RPMI7951 (cell line): ENCODE results near the gene ATP5F1E. TPM values are rescaled to one million over a fixed set of nuclear protein-coding genes. Genes with fewer than 3 reads are reported as not detected.
"Not testable (repeated sequence)": the region's sequence is repeated elsewhere in the genome, so short reads cannot be mapped to it uniquely, and the experiment has no call there.

Source experiments
- DNase-seq: peaks from one replicate; pipeline ENCODE4 v3.0.0-alpha.2; 2012; ENCODE audit warnings: low read depth
- total RNA-seq: library from RNA; depleted of rRNA; stranded (reverse); fragments of >200 nt; shearing (Covaris generic); gene quantifications from 2 replicates; pipeline ENCODE4 v1.2.3, GENCODE V29; 2014

The ATP5F1E gene
- total RNA-seq, 1 experiment from 2014 or later = 138 TPM

DNA sequence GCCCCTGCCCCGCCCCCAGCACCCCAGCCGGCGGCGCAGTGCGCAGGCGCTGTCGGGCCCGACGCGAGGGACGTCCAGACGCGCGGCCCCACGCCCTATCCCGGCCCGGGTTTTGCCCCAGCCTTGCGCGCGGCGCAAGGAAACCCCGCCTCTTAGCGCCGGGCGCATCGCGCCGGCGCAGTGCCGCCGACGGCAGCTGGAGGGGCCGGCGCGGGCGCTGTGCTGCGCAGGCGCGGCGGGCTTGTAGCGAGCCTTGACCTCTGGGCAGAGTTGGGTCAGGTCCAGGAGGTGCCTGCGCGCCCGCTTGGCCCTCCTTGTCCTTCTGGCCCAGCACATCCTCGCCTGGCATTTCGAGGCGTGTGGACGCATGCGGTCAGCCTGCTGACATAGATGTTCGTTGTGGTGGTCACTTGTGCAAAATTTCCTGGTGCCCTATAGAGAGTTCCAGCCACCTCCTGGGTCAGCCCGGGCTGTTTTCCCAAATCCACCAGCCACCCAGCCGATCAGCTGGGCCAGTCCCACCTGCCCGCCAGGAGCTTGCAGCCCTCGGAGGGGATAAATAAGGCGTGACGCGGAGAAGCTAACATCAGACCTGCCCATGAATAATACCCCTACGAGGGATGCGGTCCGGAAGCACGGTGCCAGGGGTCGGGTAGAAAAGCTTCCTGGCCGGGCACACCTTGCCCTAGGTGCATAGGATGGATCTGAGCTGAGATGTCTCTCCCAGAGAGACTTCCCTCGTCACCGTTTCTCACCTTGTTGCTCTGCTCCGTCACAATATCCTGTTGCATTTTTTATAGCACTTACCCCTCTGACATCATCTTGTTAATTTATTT is 10.9 kb upstream of the ATP5F1E start:
- peak; percentile 93 for DNase-seq

- DNase-seq = peak; percentile 45
Observed at GRCh38 chr20:59042151-59042795, 10.1 kb upstream of the ATP5F1E start, which contains the start of gene PRELID3B. TSS of gene PRELID3B (minus strand) at chr20:59042786. CDS start at chr20:59042730, 56 bp downstream.

DNA sequence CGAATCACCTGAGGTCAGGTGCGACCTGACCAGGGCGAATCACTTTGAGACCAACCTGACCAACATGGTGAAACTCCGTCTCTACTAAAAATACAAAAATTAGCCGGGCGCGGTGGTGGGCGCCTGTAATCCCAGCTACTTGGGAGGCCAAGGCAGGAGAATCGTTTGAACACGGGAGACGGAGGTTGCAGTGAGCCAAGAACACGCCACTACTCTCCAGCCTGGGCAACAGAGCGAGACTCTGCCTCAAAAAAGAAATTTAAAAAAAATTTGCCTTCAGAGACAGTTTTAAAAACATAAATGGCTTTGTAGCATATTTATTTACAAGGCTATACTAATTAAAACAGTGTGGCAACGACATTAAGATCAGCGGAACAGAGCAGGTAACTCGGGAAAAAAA is 9.4 kb upstream of the ATP5F1E start:
- not testable (repeated sequence) for DNase-seq

DNA sequence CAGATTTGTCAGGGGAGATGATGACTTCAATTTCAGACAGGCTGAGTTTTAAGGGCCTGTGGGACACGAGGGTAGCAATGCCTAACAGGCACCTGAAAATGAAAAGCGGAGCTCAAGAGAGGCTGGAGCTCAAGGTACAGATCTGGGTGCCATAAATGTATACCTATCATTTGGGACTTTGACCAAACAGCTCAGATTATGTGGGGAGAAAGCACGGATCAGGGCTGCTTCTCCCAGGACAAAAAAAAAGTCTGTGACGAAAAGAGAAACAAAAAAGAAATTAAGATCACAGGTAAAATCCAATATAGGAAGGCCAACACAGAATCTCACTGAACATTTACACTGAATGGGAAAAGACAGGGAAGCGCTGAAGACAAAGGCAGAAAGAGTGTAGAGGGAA is 8.5 kb upstream of the ATP5F1E start:
- no peak for DNase-seq

DNA sequence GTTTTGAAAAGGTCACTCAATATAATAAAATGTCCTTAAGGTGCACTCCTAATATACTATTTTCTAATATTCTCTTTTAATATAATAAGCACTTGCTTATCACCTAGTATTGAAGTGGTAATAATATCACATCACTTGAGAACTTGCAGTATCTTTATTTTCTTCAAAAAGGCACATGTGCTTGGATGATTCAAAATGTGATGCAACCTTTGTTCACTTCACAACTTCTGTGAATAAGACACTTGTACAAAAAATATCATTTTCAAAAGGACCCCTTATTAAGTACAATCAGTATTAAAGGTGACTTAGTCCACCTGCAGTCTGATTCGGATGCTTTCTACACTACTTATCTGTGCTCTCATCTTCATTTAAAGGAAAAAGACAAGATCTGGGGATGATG is 7.1 kb upstream of the ATP5F1E start:
- no peak for DNase-seq

- no peak for DNase-seq
Observed at GRCh38 chr20:59037386-59037785, 5.3 kb upstream of the ATP5F1E start.

- no peak for DNase-seq
Observed at GRCh38 chr20:59035381-59035780, 3.2 kb upstream of the ATP5F1E start.

DNA sequence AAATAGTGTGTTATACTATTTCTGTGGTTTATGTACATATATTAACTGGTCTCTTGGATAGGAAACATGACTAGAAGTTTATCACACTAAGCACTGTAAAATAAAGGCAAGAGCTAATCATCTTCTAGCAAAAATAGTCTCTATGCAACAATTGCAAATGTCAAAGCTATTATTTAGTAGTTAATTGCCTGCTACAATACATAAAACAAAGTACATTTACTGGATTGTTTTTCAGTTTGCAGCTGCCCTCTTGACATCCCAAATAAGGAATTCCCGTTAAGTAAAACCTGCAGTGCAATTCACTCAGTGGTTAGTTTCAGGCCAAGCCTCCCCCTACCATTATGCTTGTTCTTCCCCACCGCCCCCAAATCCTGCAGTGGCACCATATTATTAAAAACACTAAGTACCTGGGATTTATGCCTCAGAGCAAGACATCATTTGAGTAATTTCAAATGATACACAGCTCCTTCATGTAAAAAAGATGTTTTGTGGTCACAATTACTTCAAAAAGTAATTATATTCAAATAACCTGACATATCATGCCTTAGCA is 1.6 kb upstream of the ATP5F1E start:
- DNase-seq = no peak

DNA sequence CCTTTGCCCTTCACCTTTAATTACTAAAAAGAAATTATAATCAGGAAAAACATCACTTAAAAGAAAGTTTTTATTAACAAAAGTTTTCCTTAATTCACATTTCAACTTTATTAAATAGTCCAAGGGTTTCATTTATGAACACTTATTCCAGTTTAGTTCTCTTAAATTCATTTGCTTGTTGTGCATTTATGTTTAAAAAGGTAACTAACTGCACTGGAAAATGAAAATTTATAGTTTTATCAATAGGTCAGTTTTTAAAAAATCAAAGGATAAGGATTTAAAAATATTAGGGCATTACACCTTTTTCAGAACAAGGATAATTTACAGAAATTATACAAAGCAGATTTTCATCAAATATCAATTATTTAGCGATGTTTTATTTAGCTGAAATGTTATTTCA is 958 bp upstream of the ATP5F1E start:
- no peak for DNase-seq

DNA sequence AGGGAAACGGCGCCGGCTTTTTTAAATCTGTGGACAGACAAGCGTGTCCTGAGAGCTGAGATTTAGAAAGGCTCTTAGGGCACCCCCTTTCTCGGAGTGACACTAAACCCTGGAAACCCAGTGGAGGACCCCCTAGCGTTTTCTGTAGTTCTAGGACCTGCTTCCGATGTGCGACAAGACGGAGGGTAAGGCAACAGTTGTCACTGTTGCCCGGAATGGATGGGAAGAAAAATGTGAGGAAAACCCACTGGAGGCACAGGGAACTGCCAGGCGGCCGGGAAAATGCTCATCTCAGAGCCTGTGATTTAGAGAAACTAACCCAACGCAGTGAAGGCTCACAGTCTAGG is 551 bp upstream of the ATP5F1E start:
- peak; percentile 72 for DNase-seq

DNA sequence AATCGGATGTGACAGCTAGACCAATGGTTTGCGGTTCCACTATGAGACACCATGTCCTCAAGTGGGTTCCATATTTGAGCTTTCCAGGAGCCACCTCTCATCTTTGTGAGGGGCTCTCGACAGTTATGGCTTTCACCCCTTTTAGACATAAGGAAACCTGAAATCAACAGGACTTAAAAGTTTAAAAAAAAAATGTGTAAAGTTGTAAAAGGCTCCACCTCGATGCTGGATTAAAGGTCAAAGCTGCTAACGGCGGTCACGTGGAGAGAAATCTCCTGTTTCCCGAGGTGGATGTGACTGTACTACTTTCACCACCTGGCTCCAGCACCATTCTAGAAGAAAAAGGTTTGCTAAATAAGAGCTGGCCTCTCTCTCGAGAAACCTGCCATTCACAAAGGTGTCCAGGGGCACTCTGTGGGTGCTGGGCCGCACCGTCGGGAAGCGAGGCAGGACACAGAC is 542 bp downstream of the ATP5F1E start:
- no peak for DNase-seq

- no peak for DNase-seq
Observed at GRCh38 chr20:59030911-59031563, 1.1 kb downstream of the ATP5F1E start.

GRCh38 chr20:59028812-59029211 is 3.3 kb downstream of the ATP5F1E start:
- no peak for DNase-seq

DNA sequence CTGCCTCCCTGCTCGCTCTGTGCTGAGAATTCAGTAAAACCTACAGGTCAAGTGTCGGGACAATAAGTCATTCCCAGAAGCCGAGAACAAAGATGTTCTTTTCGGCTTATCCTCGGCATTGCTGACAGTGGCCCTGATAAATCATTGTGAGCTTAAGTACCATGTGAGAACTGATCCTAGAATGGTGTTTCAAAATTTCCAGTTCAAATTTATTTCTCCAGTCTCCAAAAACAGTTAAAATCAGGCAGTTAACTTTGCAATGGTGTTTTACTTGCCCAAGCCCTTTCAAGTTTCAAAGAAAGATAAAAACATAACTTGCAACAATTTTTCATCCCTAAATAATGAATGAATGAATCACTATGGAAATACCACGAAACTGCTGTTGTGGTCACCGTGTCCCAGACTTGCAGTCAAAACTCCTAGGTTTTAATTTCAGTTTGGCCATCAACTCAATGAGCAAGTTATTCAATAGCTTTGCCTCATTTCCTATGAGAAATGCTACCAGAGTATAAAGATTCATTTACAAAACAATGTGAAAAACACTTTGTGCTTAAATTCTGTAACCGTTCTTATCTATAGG is 4.3 kb downstream of the ATP5F1E start:
- peak; percentile 59 for DNase-seq

- no peak for DNase-seq
Observed at GRCh38 chr20:59026904-59027740, 5.0 kb downstream of the ATP5F1E start.

DNA sequence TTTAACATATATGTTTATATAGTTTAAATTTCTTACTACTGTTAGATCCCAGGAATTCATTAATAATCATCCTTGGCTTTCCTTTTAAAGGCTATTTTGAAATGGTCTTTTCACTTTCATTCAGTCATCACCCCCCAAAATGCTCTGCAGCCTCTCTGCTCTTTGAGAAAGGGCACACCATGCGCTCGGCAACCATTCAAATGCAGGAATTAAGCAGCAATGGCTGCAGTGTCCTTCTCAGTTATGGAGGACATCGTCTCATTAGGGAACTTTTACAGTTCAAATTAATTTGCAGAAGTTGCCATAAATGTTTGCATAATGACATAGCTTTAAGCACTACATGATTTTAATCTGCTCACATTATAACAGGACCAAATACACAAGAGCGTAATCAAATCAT is 6.6 kb downstream of the ATP5F1E start:
- DNase-seq = no peak

DNA sequence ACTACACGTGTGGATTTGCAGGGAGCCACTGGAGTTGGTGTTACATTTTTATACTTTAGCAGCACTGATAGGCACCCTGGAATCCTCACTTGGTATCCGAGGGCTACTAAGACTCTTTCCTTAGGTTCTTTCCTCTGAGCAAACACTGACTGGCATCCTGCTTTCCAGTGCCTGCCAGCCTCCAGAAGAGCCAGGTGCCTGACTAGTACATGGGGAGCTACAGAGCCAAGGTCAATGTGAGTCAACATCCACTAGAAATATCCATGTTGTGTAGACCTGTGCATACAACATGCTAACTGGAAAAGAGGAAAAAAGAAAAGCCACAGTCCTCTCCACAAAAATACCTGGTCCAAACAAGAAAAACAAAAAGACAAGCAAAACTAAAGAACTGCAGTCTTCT is 7.0 kb downstream of the ATP5F1E start:
- DNase-seq = no peak

GRCh38 chr20:59024111-59024530 is 8.0 kb downstream of the ATP5F1E start:
- DNase-seq = no peak

DNA sequence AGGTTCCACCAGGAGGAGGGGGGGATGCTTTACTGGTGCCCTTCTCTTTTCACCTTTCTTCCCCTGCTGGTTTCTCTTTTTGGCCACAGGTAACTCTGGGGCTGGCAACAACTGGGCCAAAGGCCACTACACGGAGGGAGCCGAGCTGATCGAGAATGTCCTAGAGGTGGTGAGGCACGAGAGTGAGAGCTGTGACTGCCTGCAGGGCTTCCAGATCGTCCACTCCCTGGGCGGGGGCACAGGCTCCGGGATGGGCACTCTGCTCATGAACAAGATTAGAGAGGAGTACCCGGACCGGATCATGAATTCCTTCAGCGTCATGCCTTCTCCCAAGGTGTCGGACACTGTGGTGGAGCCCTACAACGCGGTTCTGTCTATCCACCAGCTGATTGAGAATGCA is 8.5 kb downstream of the ATP5F1E start:
- DNase-seq = no peak

- DNase-seq = no peak
Observed at GRCh38 chr20:59022754-59023153, 9.4 kb downstream of the ATP5F1E start.

DNA sequence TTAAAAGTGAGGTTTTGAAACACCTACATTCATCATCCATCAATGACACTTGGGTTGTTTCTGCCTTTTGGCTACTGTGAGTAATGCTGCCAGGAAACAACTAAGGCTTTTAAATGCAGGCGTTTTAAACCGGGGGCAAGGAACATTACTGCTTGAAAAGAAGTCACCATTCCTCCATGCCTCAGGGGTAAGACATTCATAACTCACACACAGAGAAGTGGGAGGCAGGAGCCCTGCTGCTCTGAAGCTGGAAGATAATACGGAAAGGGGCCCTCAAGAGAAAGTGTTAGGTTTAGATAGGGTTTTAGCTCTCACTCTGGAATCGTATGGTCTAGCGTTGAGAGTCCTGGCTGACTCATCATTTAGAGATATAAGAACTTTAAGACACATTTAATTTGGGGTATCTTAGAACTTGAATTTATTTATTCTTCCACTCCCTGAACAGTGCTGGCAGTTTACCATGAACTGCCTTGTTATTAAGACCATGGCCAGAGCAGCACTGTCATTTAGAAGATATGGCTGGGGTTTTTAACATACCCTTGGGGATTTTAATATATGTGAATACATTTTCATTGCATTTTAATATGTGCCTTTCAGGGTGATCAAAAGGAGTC is 11.1 kb downstream of the ATP5F1E start:
- peak; percentile 95 for DNase-seq
